Measurements from ENCODE around the gene CHI3L2.
A peak's percentile ranks its signal among the peaks of the same experiment; 100 is the strongest.

Gene CHI3L2

GRCh38 chr1:111221633-111222291, 5.8 kb upstream of the CHI3L2 start:
- no peak for DNase-seq

GRCh38 chr1:111222308-111223125, 5.0 kb upstream of the CHI3L2 start:
- DNase-seq: peak; percentile 71

GRCh38 chr1:111223126-111223685, 4.3 kb upstream of the CHI3L2 start:
- no peak for DNase-seq

- DNase-seq: no peak
Observed at GRCh38 chr1:111225091-111225490, 2.4 kb upstream of the CHI3L2 start.

GRCh38 chr1:111225717-111226400, 1.7 kb upstream of the CHI3L2 start:
- no peak for DNase-seq

GRCh38 chr1:111227851-111228747, 586 bp downstream of the CHI3L2 start:
- no peak for DNase-seq

- DNase-seq: no peak
Observed at GRCh38 chr1:111228748-111229126, 1.2 kb downstream of the CHI3L2 start.

- no peak for DNase-seq
Observed at GRCh38 chr1:111232134-111232533, 4.6 kb downstream of the CHI3L2 start.

GRCh38 chr1:111234258-111234657, 6.7 kb downstream of the CHI3L2 start:
- no peak for DNase-seq

- DNase-seq: no peak
Observed at GRCh38 chr1:111234866-111235265, 7.4 kb downstream of the CHI3L2 start.

- no peak for DNase-seq
Observed at GRCh38 chr1:111236379-111236778, 8.9 kb downstream of the CHI3L2 start.

- no peak for DNase-seq
Observed at GRCh38 chr1:111236806-111237205, 9.3 kb downstream of the CHI3L2 start.

GRCh38 chr1:111238056-111238795, 10.7 kb downstream of the CHI3L2 start:
- no peak for DNase-seq

- DNase-seq: no peak
Observed at GRCh38 chr1:111241797-111242196, 14.3 kb downstream of the CHI3L2 start.

GRCh38 chr1:111242805-111243523, 15.5 kb downstream of the CHI3L2 start:
- no peak for DNase-seq

- DNase-seq: no peak
Observed at GRCh38 chr1:111247125-111247838, 19.8 kb downstream of the CHI3L2 start.

GRCh38 chr1:111249960-111250359, 22.4 kb downstream of the CHI3L2 start:
- no peak for DNase-seq

GRCh38 chr1:111251570-111251969, 24.1 kb downstream of the CHI3L2 start:
- DNase-seq: no peak

- no peak for DNase-seq
Observed at GRCh38 chr1:111252786-111253185, 25.3 kb downstream of the CHI3L2 start.

GRCh38 chr1:111253876-111254275, 26.4 kb downstream of the CHI3L2 start:
- no peak for DNase-seq
